HG03280 (cell line): ENCODE results near the gene SPAG17.

ENCODE experiments used
- ATAC-seq: cut with Tn5 transposase; IDR thresholded peaks from one replicate; pipeline ENCODE4 v1.9.1; 2021; ENCODE audit warnings: mild to moderate bottlenecking, moderate library complexity; ENCODE audit not compliant: unreplicated experiment

SPAG17 gene

GRCh38 chr1:118185084-118185832, at the start of gene SPAG17:
SPAG17 (minus strand) TSS chr1:118185228; CDS start chr1:118185157, 71 bp downstream.
- no peak for ATAC-seq

DNA sequence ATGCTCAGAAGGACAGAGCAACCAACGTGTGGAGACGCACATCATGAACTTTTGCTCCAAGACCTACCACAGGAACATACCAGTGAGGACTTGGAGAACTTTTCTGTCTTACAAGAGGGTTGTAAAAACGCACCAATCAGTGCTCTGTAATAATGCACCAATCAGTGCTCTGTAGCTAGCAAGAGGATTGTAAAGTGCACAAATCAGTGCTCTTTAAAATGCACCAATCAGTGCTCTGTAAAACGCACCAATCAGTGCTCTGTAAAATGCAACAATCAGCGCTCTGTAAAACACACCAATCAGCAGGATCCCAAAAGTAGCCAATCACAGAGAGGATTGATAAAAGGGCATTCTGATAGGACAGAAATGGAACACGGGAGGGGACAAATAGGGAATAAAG, 40.4 kb upstream of the SPAG17 start:
- ATAC-seq: no peak

- ATAC-seq: no peak
Measured at GRCh38 chr1:118223426-118223825, 38.4 kb upstream of the SPAG17 start.

DNA sequence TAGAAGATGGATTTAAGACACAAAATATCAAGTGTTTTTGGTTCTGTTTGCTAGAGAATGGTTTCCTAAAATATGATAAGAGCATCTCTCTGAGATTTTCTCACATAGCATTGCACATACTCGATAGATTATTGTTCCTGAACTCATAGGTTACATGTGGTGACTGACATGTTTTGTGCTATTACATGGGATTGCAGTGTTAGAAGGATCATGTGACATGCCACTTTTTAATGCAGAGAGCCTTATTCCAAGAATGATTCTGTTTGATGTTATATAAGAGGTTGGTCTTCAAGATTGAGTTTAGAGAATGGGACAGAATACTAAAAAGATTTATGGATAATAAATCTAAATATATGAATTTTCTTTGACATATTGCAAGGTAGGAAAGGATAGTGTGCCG, 34.4 kb upstream of the SPAG17 start:
- no peak for ATAC-seq

DNA sequence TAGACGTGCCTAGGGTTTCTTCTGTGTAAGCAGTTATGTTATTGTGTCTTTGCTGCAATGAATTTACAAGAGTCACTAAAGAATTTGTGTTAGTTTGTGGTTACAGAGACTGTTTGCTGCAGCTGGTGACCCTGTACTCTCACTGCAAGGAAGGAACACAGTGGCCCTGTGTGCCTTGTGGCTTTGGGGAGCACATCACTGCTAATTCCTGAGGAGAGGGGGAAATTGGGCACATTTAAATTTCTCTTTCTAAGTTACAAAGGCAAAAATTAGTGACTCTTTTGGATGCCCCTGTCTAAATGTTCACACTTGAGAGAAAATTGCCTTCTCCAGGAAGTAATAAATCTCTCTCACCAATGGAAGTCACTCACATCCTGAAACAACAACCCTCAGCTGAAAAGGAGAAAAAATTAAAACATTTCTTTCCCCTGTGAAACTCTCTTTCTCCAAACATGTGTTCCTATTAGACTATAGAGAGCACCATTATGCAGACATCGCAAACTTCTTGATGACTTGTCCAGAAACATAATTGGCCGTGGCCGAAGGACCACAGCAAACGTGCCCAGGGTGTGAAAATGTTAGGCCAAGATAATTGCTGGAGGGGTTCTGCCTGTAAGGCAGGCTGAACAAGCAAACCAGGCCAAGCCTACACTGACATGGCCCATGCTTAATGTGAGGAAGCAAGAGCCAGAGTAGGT, 32.3 kb upstream of the SPAG17 start:
- no peak for ATAC-seq

- no peak for ATAC-seq
Measured at GRCh38 chr1:118214866-118215265, 29.8 kb upstream of the SPAG17 start.

GRCh38 chr1:118210723-118211110, 25.7 kb upstream of the SPAG17 start:
- no peak for ATAC-seq

DNA sequence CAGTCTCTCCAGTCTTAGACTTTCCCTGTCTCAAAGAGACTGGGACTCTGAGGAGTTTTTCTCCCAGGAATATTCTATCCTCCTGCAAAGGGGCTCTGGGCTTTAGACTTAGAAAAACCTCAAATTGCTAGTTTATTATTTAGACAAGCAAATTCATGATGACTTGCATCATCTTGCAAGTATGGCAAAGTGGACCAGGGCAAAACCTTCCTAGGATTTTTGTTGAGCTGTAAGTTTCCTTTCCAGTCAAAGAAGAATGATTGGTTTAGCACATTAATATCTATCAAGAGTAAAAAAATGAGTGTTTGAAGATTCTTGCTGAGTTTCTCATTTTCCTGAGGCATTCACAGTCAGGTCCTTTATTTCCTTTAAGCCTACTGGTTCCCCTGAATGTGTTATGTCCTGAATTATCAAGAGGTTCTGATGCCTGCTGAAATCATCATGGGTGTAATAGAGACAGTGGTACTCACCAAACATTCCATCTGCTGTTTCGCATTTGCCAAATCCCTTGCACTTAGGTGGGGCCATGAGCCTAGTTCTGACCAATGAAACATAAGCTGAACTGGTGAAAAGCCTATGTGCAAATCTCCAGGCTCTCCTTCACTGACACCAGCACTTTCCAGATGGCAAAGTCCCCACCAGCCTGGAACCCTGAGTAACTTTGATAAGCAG, 25.2 kb upstream of the SPAG17 start:
- no peak for ATAC-seq

- no peak for ATAC-seq
Measured at GRCh38 chr1:118209648-118210047, 24.6 kb upstream of the SPAG17 start.

GRCh38 chr1:118206966-118207365, 21.9 kb upstream of the SPAG17 start:
- ATAC-seq: no peak

DNA sequence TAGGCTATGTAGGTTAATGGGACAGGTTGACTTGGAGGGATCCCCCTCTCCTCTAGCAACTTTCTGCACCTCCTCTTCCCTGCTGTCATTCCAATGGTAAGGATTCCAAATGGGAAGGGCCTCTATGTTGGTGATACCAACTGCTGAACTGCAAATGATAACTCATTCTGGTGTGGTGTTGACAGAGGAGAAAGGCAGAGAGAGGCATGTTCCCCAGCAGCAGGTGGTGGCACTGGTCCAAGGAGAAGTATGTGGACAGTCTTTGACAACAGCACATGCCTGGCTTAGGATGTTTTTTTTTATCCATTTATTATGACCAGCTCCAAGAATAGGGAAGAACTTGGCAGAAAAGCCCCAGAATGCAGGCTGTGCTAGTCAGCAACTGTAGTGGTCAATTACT, 19.6 kb upstream of the SPAG17 start:
- ATAC-seq: no peak

GRCh38 chr1:118204105-118204504, 19.1 kb upstream of the SPAG17 start:
- ATAC-seq: no peak

DNA sequence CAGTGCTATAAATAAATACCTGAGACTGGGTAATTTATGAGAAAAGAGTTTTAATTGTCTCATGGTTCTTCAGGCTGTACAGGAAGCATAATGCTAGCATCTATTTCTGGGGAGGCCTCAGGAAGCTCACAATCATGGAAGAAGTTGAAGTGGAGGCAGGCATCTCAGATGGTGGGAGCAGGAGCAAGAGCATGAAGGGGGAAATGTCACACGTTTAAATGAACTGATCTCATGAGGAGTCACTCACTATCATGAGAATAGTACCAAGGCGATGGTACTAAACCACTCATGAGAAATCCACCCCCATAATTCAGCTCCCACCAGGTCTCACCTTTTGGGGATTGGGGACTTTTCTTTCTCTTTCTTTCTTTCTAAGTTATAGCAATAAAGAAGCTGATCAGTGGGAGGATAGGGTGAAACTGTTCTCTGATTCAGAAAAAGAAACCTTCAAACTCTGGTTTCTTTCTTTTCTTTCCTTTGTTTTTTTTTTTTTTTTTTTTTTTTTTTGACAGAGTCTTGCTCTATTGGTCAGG, 17.1 kb upstream of the SPAG17 start:
- ATAC-seq: peak; percentile 35

GRCh38 chr1:118201524-118201923, 16.5 kb upstream of the SPAG17 start:
- ATAC-seq: peak; percentile 66

GRCh38 chr1:118200836-118201235, 15.8 kb upstream of the SPAG17 start:
- no peak for ATAC-seq

DNA sequence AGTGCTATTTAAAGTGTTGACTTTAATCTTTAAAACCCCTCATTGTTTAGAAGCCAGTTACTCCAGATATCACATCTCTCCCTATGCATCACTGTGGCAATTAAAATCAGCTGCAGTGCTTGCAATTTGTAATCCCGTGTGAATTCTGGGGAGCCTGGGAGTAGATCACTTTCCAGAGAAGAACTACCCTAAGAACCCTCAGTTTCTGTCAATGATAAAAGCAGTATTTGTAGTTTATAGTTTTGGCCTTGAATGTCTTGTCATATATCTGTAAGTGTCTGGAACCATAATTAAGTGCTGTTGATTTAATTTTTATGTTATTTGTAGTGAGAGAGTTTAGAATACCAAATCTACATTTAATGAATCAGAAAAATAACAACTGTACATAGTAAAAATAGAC, 5.5 kb upstream of the SPAG17 start:
- ATAC-seq: no peak

GRCh38 chr1:118189564-118189963, 4.5 kb upstream of the SPAG17 start:
- ATAC-seq: no peak

- no peak for ATAC-seq
Measured at GRCh38 chr1:118188411-118188810, 3.4 kb upstream of the SPAG17 start.

GRCh38 chr1:118186026-118186425, 998 bp upstream of the SPAG17 start:
- no peak for ATAC-seq

- no peak for ATAC-seq
Measured at GRCh38 chr1:118184739-118185083, 317 bp downstream of the SPAG17 start.

DNA sequence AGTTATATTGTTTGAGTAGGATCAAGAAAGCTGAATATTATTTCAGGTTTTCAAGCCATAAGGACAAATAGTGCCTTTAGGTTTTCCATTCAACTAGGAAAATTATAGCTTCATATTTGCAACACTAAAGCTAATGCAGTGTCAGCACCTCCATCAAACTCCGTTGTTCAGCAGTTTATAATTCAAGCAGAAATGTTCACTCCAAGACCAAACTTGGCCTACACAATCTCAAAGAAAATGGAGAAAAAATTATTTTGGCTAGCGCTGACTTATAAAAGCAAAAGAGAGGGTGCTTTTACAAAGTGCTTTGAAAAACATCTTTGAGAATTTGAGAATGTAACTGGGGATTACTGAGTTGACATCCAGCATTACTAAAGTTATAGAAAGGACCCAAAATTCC, 1.4 kb downstream of the SPAG17 start:
- no peak for ATAC-seq

- no peak for ATAC-seq
Measured at GRCh38 chr1:118177998-118178397, 7.0 kb downstream of the SPAG17 start.
